ENCODE data around the gene CLASRP.
A peak's percentile ranks its signal among the peaks of the same experiment; 100 is the strongest.

CLASRP gene

DNA sequence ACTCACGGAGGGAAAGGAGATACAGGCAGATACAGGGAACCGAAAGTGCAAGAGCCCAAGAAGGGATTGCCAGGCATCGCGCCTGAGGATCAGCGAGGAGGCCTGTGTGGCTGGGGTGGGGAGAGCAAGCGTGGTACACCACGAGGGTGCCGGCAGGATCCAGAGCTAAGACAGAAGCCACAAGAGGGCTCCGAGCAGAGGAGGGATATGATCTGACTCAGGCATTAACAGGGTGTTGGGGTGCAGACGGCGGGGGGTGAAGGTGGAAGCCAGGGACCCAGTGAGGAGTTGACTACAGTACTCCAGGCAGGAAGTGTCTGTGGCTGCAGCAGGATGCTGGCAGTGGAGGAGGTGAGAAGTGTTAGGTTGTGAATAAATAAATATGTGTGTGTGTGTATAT is 48.7 kb downstream of the CLASRP start:
- no peak for DNase-seq

DNA sequence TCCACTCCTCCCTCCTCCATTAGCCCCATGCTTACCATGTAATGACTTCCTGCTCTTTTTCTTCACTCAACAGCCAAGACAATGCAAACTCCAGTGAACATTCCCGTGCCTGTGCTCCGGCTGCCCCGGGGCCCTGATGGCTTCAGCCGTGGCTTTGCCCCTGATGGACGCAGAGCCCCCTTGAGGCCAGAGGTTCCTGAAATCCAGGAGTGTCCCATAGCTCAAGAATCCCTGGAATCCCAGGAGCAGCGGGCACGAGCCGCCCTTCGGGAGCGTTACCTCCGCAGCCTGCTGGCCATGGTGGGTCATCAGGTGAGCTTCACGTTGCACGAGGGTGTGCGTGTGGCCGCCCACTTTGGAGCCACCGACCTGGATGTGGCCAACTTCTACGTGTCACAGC is 51.2 kb downstream of the CLASRP start:
- DNase-seq: no peak

DNA sequence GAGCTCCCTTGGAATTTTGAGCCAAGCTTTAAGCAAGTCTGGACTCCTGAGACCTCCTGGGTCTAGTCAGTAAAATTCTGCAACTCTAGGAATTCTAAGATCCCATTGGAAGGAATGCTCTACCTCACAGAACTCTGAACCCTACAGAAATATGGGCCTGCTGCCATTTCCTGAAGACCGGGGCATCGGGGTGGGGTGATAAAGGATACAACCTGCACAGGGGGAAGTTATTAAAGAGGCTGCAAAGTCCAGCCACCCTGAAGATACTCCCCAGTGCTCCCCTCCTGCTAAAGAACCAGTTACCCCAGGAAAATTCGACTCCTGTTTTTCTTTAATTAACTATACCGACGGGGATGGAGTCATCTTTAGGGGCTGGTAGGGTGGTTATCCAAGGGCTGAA is 51.8 kb downstream of the CLASRP start:
- DNase-seq: no peak

DNA sequence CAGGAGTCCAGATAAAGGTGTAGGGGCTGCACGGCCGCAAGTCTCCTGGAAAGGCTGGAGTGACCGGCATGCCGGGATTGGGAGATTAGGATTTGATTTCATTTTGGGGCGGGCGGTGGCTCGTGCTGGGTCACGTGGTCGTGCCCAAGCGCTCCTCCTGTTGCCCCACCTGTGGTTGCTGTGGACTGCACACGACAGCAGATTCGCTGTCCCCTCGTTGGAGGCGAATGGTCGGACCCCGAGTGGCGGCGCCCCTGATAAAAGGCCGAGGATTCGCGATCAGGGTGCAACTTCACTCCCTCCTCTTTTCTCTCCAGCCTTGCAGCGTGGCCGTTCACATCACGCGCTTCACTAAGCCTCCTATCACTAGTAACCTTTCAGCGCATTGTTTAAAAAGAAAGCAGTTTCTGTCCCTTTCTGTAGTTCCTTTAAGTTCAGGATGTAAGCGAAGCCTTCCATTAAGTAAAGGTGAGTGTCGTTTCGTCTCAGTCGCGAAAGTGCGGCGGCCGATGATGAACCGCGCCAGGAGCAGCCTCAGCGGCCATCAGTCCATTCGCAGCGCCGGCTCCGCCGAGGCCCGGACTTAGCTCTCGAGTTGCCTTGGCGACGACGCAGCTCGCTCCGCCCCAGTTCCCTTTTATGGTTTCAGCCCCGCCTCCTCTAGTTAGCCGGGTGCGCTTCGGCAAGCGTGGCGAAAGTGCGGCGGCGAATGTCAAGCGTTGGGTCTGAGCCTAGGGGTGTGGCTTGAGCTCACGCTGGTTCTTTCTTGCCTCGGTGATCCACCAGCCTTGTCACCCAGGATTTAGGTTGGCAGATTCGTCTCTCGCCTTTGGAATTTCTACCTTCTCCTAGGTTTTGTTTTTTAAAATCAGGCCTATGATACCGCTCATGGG is 52.4 kb downstream of the CLASRP start:
- peak; percentile 97 for DNase-seq

DNA sequence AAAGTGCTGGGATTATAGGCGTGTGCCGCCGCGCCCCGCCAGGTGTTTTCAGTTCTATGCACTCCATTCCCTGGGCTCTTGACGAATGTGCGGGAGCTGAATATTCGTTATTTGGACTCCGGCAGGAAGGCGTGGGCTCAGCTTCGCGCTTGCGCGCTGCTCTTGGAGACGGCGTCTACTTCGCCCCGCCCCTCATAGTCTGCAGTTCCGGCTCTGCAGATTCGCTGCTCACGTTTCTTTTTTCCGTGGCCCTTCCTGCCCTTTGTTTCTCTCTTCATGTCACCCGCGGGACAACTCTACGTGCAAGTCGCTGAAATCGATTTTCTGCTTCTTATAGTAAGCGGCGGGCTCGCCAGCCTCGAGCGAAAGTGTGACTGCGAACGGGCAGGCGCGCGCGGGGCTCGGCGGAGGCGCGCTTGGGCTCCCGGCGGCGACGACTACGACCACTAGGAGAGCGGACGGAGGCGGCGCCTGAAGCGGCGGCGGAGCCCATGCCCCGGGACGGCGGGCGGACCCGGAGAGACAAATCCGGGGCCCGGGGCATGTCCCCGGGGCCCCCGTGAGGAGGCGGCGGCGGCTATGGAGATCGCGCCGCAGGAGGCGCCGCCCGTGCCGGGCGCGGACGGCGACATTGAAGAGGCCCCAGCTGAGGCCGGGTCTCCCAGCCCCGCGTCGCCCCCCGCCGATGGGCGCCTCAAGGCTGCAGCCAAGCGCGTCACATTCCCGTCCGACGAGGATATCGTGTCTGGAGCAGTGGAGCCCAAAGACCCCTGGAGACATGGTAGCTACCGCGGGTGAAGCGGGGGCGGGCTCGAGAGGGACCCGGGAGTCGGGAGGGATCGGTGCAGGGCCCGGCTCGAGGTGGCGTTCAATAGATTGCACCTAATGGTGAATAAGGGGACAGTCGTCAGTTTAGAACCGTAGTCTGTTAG is 54.2 kb downstream of the CLASRP start, which contains the start of gene PPP1R37:
TSS of gene PPP1R37 (plus strand) at position 433 of the 932 bp plus-strand sequence. CDS start at position 580, 147 bp downstream.
- DNase-seq: peak; percentile 89

DNA sequence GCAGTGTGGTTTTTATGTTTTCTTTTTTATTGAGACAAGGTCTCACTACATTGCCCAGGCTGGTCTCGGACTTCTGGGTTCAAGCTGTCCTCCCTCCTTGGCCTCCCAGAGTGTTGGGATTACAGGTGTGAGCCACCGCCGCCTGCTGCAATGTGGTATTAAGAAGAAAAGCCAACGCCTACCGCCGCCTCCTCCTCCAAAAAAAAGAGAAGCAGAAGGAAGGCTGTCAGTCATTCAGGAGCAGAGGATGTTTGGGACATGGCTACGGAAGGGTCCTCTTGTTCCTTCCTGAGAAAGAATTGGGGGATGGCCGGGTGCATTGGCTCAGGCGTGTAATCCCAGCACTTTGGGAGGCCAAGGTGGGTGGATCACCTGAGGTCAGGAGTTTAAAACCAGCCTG is 55.3 kb downstream of the CLASRP start:
- DNase-seq: no peak

DNA sequence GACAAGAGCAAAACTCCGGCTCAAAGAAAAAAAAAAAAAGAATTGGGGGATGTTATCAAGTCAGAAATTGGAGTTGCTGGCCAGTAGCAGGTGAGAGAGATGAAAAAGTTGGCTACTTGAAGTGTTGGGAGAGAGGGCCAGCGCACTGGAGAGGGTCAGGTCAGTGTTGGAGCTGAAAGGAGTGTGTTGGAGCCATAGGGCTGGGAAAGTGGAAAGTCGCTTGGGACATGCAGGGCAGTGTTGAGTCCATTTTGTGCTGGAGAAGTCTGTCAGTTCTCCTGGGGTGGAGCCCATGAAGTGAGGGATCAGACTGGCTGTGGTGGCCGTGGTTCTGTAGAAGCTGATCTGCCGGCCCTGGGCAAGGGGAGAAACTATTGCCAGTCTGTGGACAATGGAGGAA is 55.9 kb downstream of the CLASRP start:
- no peak for DNase-seq

DNA sequence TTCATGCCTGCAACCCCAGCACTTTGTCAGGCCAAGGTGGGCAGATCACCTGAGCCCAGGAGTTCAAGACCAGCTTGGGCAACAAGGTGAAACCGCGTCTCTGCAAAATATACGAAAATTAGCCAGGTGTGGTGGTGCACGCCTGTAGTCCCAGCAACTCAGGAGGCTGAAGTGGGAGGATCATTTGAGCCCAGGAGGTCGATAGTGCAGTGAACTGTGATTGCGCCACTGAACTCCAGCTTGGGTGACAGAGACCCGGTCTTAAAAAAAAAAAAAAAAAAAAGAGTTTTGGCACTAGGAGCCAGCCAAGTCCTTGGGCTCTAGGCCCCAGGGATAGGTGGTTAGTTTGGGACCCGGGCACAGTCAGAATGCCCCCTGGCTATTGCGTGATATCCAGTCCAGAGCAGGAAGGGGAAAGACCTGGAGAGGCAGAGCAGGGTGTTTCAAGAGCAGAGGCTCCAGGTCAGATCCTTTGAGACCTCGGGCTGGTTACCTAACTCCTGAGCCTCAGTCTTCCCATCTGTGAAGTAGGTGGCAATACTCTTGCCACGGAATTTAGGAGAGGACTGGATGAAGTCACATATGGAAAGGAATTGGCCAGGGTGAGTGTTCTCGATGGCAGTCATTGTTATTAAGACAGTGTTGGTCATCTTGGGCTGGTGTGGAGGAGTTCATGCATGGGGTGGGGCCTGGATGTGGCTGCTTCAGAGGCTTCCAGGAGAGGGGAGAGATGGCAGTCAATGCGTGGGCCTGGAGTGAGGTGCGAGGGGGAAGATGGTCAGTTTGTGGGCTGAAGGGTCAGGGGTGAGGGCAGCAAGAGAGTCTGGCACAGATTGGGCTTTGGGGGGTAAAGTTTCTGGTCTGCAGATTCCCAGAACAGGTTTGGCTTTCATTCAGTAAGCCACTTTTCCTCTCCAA is 56.9 kb downstream of the CLASRP start:
- no peak for DNase-seq

DNA sequence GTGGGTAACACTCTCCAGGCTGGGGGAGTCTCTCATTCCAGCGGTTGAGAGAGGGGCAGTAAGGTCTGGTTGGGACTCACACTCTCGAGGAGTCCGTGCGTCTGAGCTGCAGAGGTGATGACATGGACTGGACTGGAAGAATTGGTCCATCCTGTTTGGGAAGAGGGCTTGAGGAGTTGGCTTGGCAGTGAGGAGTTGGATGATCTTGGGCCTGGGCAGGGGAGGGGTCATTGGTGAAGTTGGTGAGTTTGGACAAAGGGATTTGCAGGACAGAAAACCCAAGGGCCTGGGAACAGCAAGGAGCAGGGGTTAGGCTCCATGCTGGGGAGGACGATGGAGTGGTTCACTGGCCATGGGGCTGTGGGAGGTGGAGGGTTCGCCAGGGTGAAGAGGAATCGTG is 57.9 kb downstream of the CLASRP start:
- no peak for DNase-seq

DNA sequence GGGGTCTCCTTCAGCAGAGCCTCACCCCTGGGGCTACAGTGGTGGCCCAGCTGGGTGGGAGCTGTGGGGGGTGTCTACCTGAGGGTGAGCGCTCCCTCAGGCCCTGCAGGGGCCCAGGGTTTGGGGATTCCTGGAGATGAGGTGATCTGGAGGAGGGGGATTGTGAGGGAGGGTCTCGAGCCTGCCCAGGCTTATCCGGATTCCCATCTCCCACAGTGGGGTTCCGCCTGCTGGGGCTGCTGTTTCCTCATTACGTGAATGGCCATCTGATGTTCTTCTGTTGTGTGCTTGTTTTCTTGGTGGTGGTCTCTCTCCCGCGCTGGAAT is 58.6 kb downstream of the CLASRP start:
- DNase-seq: no peak

DNA sequence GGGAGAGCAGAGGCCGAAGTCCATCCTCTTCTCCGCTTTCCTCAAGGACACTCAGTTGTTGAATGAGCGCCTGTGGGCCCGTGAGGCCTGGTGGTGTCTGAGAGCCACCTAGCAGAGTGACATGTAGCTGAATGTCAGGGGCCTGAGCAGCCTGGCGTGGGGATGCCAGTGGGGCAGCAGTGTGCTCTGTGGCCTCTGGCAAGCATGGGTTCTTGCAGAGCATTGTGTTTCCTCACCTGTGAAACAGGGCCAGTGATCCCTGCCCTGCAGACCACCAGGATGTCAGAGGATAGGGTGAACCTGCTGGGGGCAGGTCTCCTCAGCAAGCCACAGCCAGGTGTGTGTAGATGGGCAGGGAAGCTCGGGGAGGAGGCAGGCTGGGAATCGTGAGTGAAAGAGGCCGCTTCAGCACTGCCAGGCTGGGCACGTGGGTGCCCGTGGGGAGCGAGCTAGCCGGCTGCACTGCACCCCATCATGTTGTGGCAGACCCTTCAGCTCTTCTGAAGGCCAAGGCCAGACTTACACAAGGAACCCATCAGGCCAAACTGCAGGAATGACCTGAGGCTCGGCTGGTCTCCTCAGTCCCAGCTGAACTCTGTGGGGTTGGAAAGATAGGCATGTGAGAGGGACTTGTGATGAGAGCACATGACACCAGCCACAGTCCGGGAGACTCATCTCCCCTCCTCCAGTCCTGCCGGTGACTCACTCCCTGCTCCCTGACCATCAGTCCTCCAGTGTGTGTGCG is 59.1 kb downstream of the CLASRP start:
- DNase-seq: no peak

DNA sequence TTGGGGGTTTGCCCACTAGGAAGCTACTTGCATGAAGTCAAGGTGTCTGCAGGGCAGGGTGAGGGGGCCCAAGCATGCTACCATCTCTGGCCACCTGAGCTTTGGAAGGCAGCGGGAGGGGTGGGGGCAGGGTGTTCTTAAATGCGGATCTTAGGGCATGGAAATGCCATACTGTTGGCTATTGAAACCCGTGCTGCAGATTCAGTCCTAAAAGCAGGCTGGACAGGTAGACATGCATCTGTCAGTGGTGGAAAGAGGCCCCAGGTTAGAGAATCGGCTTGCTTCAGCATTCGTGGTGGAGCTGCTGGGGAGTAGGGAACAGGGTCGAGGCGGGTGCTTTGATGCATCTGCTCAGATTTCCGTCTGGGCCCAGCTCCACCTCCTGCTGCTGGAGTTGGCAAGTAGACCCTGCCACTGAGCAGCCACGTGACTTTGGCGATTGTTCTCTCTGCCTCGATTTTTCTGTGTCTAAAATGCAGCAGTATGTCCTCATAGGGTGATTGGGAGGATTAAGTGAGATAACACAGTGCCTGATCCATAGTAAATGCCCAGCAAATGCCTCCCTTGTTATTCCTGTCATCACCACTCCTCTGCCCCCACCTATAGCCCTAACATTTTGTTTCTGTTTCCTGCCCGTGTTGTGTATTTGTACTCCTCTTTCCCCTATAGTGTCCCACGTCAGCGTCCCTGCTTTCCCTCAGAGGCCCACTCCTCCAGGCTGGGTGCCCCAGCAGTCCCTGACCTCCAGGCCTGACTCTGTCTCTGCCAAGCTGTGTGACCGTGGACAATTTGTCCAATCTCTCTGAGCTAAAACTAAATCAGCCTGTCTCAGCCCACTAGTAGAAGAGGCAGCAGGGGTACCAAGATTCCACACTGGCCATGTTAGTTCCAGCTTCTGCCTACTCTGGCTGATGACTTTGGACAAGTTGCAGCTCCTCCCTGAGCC is 59.9 kb downstream of the CLASRP start:
- DNase-seq: no peak

DNA sequence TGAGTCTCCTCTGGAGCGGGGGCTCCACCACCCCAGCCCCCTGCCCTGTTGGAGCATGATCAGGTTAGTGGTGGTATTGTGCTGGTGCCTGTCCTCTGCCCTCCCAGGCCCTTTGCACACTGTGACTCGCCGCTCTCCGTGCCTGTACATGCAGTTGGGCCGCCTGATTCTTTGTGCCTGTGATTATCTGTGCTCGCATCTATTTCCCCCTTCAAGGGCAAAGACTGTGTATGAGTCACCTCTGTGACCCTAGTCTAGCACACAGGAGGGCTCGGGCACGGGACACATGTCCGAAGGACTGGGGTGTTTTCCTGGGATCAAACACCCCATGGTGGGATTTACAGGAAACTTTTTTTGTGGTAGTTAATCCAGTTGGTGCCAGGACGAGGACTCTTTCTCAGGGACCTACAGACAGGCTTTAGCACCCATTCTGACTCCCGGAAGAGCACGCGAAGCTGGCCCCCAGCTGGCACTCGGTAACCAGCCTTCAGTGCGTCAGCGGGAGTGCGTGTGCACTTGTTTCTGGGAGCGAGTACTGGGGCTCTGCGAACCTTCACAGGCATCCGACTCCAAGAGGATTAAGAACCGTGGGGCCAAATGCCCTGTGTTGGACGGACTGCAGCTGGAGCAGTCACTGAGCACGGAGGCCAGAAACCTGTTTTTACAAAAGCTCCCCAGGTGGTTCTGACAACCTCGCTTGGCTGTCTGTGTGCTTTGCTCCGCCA is 60.8 kb downstream of the CLASRP start:
- no peak for DNase-seq

DNA sequence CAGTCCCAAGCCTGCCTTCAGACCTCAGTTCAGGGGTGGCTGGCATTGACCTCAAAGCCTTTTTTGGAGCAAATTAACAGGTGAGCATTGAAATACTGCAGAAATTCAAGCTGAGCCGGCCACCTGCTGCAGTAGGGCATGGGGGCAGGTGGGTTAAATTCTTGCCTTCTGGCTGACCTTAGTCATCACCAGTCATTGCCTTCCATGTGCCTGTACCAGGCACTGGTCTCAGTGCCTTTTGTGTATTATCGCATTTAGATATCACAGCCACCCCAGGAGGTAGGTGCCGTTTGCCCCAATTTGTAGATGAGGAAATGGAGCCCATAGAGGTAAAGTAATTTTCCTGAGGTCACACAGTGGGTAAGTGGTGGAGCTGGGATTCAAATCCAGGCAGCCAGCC is 61.4 kb downstream of the CLASRP start:
- no peak for DNase-seq

DNA sequence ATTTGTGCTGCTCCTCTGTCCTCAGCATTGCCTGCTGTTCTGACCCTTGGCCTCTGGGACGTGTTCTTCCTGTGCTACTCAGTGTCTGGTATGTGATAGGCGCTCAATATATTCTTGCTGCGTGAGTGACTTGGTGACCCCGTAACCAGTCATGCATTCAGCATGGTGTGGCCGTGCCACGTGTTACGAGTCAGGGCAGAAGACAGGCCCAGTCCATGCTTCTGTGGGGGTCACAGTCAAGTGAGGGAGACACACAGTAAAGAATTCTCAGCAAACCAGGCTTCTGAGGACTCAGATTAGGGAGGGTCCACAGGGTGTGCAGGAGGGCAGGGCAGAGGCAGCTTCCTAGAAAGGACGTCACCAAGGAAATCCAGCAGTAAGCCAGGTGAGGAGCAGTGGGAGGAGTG is 62.0 kb downstream of the CLASRP start:
- DNase-seq: no peak

DNA sequence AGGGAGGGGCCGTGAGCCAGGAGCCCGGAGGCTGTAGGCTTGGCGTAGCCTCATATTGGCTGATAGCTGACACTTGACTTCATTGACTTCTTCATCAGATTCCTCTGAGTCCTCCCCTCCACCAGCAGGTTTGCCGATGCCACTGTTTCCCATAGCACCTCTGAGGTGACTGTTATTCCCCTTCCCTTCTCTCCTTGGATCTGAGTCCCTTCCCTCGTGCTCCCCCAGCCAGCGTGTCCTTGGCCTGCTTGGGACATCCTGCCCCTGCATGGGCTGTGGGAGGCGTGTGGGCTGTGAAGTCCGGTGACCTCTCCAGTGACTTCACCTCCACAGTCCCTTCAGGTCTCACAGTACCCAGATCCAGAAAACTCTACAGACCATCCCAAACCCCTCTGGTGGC is 63.0 kb downstream of the CLASRP start:
- DNase-seq: no peak

DNA sequence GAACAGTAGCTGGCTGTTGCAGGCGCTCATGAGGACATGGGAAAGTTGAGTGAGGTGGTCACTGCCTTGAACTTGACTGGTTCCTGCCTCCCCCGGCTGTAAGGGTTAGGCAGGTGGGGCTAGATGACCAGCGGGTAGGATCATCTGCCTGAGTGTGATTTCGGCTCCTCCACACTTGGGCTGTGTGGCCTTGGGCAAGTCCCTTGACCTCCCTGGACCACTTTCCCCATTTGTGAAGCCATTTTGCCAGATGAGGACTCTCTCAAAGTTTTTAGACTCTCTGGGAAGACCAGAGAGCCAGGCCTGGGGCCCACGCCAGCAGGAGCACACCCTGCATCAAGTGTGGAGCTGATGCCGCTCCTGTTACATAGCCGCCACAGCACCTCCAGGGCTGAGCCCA is 63.6 kb downstream of the CLASRP start:
- DNase-seq: no peak

DNA sequence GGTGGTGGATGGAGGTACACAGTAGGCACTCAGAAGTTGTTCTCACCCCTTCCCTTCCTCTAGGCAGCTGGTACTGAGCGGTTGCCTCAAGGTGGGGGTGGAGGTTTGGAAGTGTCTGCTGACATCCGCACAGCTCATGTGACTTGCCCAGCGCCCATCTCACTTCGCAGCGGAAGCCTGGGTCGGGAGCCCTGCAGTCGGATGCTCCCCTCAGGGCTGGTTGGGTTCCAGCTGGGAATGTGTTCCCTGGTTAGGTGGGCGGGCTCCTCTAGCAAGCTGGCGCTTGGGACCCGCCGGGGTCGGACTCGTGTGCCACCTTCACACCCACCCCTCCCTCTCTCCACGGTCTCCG is 64.3 kb downstream of the CLASRP start:
- DNase-seq: peak; percentile 29

DNA sequence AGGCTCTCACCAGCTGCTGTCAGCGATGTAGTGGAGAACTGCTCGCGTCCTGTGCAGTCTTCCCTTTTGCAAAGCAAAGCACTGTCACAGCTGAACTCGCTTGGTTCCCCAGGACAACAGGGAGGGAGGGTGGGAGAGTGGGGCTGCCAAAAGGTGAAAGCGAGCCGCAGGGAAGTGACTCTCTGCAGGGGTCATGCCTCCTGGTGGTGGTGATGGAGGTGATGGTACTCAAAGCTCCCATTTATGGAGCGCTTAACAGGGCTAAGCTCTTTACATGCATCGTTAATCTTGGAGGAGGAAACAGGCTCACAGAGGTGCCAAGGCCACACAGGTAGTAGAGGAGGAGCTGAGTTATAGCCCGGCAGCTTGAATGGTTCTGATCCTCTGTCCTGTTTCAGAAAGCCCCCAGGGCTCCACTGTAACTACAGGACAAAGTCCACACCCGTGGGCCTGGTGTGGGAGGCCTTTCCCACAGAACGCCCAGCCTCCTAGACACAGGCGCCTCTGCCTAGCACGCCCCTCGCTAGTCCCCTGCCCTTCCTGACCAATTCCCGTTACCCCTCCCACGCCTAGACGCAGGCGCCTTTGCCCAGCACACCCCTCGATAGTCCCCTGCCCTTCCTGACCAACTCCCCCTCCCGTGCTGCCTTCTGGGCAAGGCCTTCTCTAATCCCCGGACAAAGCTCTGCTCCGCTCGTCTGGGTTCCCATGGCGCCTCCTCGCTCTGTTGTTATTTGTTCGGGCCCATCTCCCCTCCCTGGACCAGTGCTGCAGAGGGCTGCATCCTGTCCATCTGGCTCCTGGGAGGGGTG is 64.9 kb downstream of the CLASRP start:
- peak; percentile 82 for DNase-seq

Data from NCI-H510A treated with DMSO at 0.1 percent for 48 hours (cell line).